Smooth muscle cell (in vitro differentiated cells): ENCODE measurements around the gene HNRNPA2B1. TPM values are rescaled to one million over a fixed set of nuclear protein-coding genes. Genes with fewer than 3 reads are reported as not detected.

Source experiments
- DNase-seq: peaks from one replicate; lab custom pipeline; 2025; ENCODE audit not compliant: unreplicated experiment; lab: John Stamatoyannopoulos, UW
- H2AFZ ChIP-seq: fragments of 200-600 bp; sonication (generic); 2 replicates; pipeline ENCODE4 v1.6.0; 2016; ENCODE audit warnings: antibody characterized with exemption, low read depth, mild to moderate bottlenecking
- H3F3A ChIP-seq: fragments of 200-600 bp; sonication (generic); 2 replicates; pipeline ENCODE4 v1.6.0; 2017; ENCODE audit warnings: antibody characterized with exemption, low read depth
- H3K27ac ChIP-seq: fragments of 200-600 bp; sonication (generic); 2 replicates; pipeline ENCODE4 v1.5.1; 2016; ENCODE audit warnings: low read depth, mild to moderate bottlenecking
- H3K27me3 ChIP-seq: fragments of 200-600 bp; sonication (generic); 2 replicates; pipeline ENCODE4 v1.6.1; 2016; ENCODE audit warnings: low read depth, mild to moderate bottlenecking
- H3K36me3 ChIP-seq: fragments of 200-600 bp; sonication (generic); 2 replicates; pipeline ENCODE4 v1.5.1; 2016; ENCODE audit warnings: low read depth
- H3K4me1 ChIP-seq: fragments of 200-600 bp; sonication (generic); 2 replicates; pipeline ENCODE4 v1.5.1; 2016; ENCODE audit warnings: low read depth
- H3K4me2 ChIP-seq: fragments of 200-600 bp; sonication (generic); 2 replicates; pipeline ENCODE4 v1.6.0; 2016; ENCODE audit warnings: mild to moderate bottlenecking
- H3K4me3 ChIP-seq: fragments of 200-600 bp; sonication (generic); 2 replicates; pipeline ENCODE4 v1.5.1; 2016; ENCODE audit warnings: mild to moderate bottlenecking
- H3K79me2 ChIP-seq: fragments of 200-600 bp; sonication (generic); 2 replicates; pipeline ENCODE4 v1.6.0; 2016; ENCODE audit warnings: low read depth, mild to moderate bottlenecking
- H3K9ac ChIP-seq: fragments of 200-600 bp; sonication (generic); 2 replicates; pipeline ENCODE4 v1.6.0; 2016; ENCODE audit warnings: low read depth
- H3K9me3 ChIP-seq: fragments of 200-600 bp; sonication (generic); replicated peaks from 2 replicates; pipeline ENCODE4 v1.5.1; 2016; ENCODE audit warnings: low read depth
- H4K20me1 ChIP-seq: fragments of 200-600 bp; sonication (generic); 2 replicates; pipeline ENCODE4 v1.6.0; 2016; ENCODE audit warnings: low read depth
- CTCF ChIP-seq: fragments of 200-600 bp; sonication (generic); IDR thresholded peaks from 2 replicates; pipeline ENCODE4 v1.5.1; 2017; ENCODE audit warnings: borderline replicate concordance, mild to moderate bottlenecking, antibody characterized with exemption; ENCODE audit not compliant: insufficient read depth, poor library complexity, severe bottlenecking
- WGBS: methylation state at CpG from one replicate; pipeline ENCODE4 v1.1.7; 2016; ENCODE audit warnings: low lambda C conversion rate; 5-methylcytosine and 5-hydroxymethylcytosine counted together
- polyA plus RNA-seq: library from polyadenylated mRNA; unstranded; fragments of >200 nt; fragmentation: Nextera tagmentation; extraction: Ambion mirVana; gene quantifications from 2 replicates; pipeline ENCODE4 v1.2.1, GENCODE V29; 2016
- total RNA-seq: library from RNA; depleted of rRNA; stranded (reverse); fragments of >200 nt; gene quantifications from 2 replicates; pipeline ENCODE4 v1.2.3, GENCODE V29; 2014

Gene HNRNPA2B1
- total and polyA plus RNA-seq, 2 experiments from 2014 or later = 158 to 393 TPM

- Histone ChIP-seq H4K20me1 (peaks cover 84% of the 10 kb centered on the region), H3K4me3 (peak overlapping the region; percentile 97), H3K79me2 (peaks cover 89% of the 10 kb centered on the region), H2AFZ (peak overlapping the region; percentile 20), H3K27ac (peak overlapping the region; percentile 93), H3K9ac (peak overlapping the region; percentile 96), H3F3A (peaks cover 23% of the 10 kb centered on the region), H3K27me3 (no peaks in the 10 kb centered on the region), H3K36me3 (peaks cover 21% of the 10 kb centered on the region), H3K9me3 (no peaks in the 10 kb centered on the region), H3K4me2 (peak overlapping the region; percentile 96), H3K4me1 (peaks cover 45% of the 10 kb centered on the region)
- TF ChIP-seq CTCF = no peak
- WGBS = under 1% methylated on average over 36 of the region's 36 CpGs
- DNase-seq = no peak
Observed at GRCh38 chr7:26199301-26200037, 1.1 kb downstream of the HNRNPA2B1 start.

GRCh38 chr7:26198781-26199169, 1.8 kb downstream of the HNRNPA2B1 start:
- WGBS = under 1% methylated on average over 7 of the region's 7 CpGs
- Histone ChIP-seq H2AFZ (no peak overlapping the region), H3F3A (peaks cover 27% of the 10 kb centered on the region), H3K9ac (peak overlapping the region; percentile 96), H4K20me1 (peaks cover 84% of the 10 kb centered on the region), H3K27me3 (no peaks in the 10 kb centered on the region), H3K9me3 (no peaks in the 10 kb centered on the region), H3K36me3 (peaks cover 22% of the 10 kb centered on the region), H3K27ac (peak overlapping the region; percentile 93), H3K4me2 (peak overlapping the region; percentile 96), H3K4me3 (peak overlapping the region; percentile 97), H3K79me2 (peaks cover 89% of the 10 kb centered on the region), H3K4me1 (peaks cover 43% of the 10 kb centered on the region)
- no peak for DNase-seq
- TF ChIP-seq CTCF = no peak

GRCh38 chr7:26198133-26198780, 2.3 kb downstream of the HNRNPA2B1 start:
- WGBS = 1% methylated on average over 6 of the region's 6 CpGs
- Histone ChIP-seq H3K9me3 (no peaks in the 10 kb centered on the region), H3K36me3 (peaks cover 27% of the 10 kb centered on the region), H3K9ac (peak overlapping the region; percentile 96), H4K20me1 (peaks cover 84% of the 10 kb centered on the region), H2AFZ (no peak overlapping the region), H3K4me3 (peak overlapping the region; percentile 97), H3K79me2 (peaks cover 89% of the 10 kb centered on the region), H3K4me2 (peak overlapping the region; percentile 96), H3K27ac (peak overlapping the region; percentile 93), H3K27me3 (no peaks in the 10 kb centered on the region), H3K4me1 (peaks cover 43% of the 10 kb centered on the region), H3F3A (peaks cover 33% of the 10 kb centered on the region)
- no peak for DNase-seq
- TF ChIP-seq CTCF = peak; percentile 77
